Hepatocyte (in vitro differentiated cells): ENCODE results near the gene PLPP7. TPM values are rescaled to one million over a fixed set of nuclear protein-coding genes. Genes with fewer than 3 reads are reported as not detected.
"Not testable (repeated sequence)": the region's sequence is repeated elsewhere in the genome, so short reads cannot be mapped to it uniquely, and the experiment has no call there.

ENCODE experiments used
- DNase-seq: peaks from one replicate; pipeline ENCODE4 v3.0.0-alpha.2; 2016; ENCODE audit warnings: low spot score
- H2AFZ ChIP-seq: fragments of 200-600 bp; sonication (generic); 2 replicates; pipeline ENCODE4 v1.6.0; 2016; ENCODE audit warnings: antibody characterized with exemption, mild to moderate bottlenecking
- H3K27ac ChIP-seq: fragments of 200-600 bp; sonication (generic); 2 replicates; pipeline ENCODE4 v1.5.1; 2016; ENCODE audit warnings: mild to moderate bottlenecking
- H3K27me3 ChIP-seq: fragments of 200-600 bp; sonication (generic); 2 replicates; pipeline ENCODE4 v1.6.1; 2016
- H3K36me3 ChIP-seq: fragments of 200-600 bp; sonication (generic); replicated peaks from 2 replicates; pipeline ENCODE4 v1.5.1; 2016; ENCODE audit warnings: low read depth; ENCODE audit not compliant: insufficient read depth
- H3K4me1 ChIP-seq: fragments of 200-600 bp; sonication (generic); 2 replicates; pipeline ENCODE4 v1.5.1; 2016; ENCODE audit warnings: mild to moderate bottlenecking, moderate library complexity; ENCODE audit not compliant: insufficient read depth
- H3K4me2 ChIP-seq: fragments of 200-600 bp; sonication (generic); 2 replicates; pipeline ENCODE4 v1.6.0; 2016
- H3K4me3 ChIP-seq: fragments of 200-600 bp; sonication (generic); 2 replicates; pipeline ENCODE4 v1.5.1; 2016; ENCODE audit warnings: mild to moderate bottlenecking
- H3K79me2 ChIP-seq: fragments of 200-600 bp; sonication (generic); 2 replicates; pipeline ENCODE4 v1.6.0; 2017; ENCODE audit warnings: mild to moderate bottlenecking
- H3K9me2 ChIP-seq: fragments of 200-600 bp; sonication (generic); replicated peaks from 2 replicates; pipeline ENCODE4 v1.6.0; 2017; ENCODE audit warnings: mild to moderate bottlenecking; ENCODE audit not compliant: insufficient read depth
- H3K9me3 ChIP-seq: fragments of 200-600 bp; sonication (generic); 2 replicates; pipeline ENCODE4 v1.5.1; 2016; ENCODE audit warnings: low read depth, mild to moderate bottlenecking
- H4K20me1 ChIP-seq: fragments of 200-600 bp; sonication (generic); 2 replicates; pipeline ENCODE4 v1.6.0; 2016; ENCODE audit warnings: mild to moderate bottlenecking; ENCODE audit not compliant: insufficient read depth, poor library complexity, severe bottlenecking
- CTCF ChIP-seq: fragments of 200-600 bp; sonication (generic); IDR thresholded peaks from 2 replicates; pipeline ENCODE4 v1.5.1; 2016; ENCODE audit warnings: antibody characterized with exemption, mild to moderate bottlenecking; ENCODE audit not compliant: poor library complexity
- EZH2 ChIP-seq: fragments of 200-600 bp; sonication (generic); IDR thresholded peaks from 2 replicates; pipeline ENCODE4 v1.6.1; 2016; ENCODE audit warnings: antibody characterized with exemption, mild to moderate bottlenecking, borderline replicate concordance
- EZH2phosphoT487 ChIP-seq: fragments of 200-600 bp; sonication (generic); IDR thresholded peaks from one replicate; pipeline ENCODE4 v1.6.1; 2018; ENCODE audit warnings: antibody characterized with exemption, mild to moderate bottlenecking, low read depth, moderate library complexity; ENCODE audit not compliant: unreplicated experiment, severe bottlenecking
- WGBS: methylation state at CpG from one replicate; pipeline ENCODE4 v1.1.6; 2016; ENCODE audit warnings: low lambda C conversion rate; ENCODE audit errors: missing lambda C conversion rate; 5-methylcytosine and 5-hydroxymethylcytosine counted together
- polyA plus RNA-seq: library from polyadenylated mRNA; unstranded; fragments of >200 nt; fragmentation: Nextera tagmentation; extraction: Ambion mirVana; gene quantifications from 2 replicates; pipeline ENCODE4 v1.2.1, GENCODE V29; 2016
- total RNA-seq: library from RNA; depleted of rRNA; stranded (reverse); fragments of >200 nt; gene quantifications from 2 replicates; pipeline ENCODE4 v1.2.3, GENCODE V29; 2014

Gene PLPP7
- total RNA-seq (0.20 TPM in 1 of 2 replicates, not detected in the other), polyA plus RNA-seq (0.46 and 0.92 TPM in 2 replicates)

DNA sequence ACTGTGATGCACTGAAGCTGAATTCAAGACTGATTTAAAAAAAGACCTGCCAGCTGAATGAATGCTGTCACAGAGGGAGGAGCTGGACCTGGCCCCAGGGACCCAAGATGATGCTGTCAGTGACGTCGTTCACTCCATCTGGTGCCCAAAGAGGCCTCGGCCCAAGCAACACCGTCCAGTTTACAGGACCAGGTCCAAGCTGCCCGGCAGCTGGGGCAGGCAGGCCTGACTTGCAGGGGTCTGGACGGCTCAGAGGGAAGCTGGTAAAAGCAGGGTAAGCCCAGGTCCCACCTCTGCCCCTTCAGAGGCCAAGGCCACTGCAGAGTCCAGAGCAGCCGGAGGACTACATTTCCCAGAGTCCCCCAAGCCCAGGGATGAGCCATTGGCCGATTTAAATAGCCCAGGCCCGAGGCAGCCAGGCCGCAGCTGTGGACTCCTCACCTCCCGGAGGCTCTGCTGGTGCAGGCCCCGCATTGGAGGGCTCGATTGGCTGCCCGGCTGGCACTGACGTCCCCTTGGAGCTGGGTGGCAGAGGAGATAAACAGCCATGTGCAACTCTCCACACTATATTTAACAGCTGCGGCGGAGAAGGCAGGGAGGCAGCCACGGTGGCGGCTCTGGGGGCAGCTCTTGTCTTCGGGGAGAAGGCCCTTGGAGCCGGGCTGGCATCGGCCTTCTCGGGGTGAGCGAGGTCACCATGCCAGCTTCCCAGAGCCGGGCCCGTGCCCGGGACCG is at the start of gene PLPP7:
PLPP7 (plus strand) TSS at position 423 of the 735 bp plus-strand sequence; CDS start at position 698, 275 bp downstream.
- DNase-seq, result no peak

GRCh38 chr9:131240047-131240921 is 49.2 kb upstream of the PLPP7 start:
- TF ChIP-seq EZH2 (no peak), CTCF (no peak), EZH2phosphoT487 (no peak)
- Histone ChIP-seq H3K27me3 (no peaks in the 10 kb centered on the region), H3K9me2 (no peaks in the 10 kb centered on the region), H3K36me3 (no peaks in the 10 kb centered on the region), H3K4me2 (no peak overlapping the region), H3K9me3 (no peaks in the 10 kb centered on the region), H4K20me1 (no peaks in the 10 kb centered on the region), H3K4me3 (no peak overlapping the region), H3K4me1 (peaks cover 12% of the 10 kb centered on the region), H2AFZ (no peak overlapping the region), H3K79me2 (no peaks in the 10 kb centered on the region), H3K27ac (no peak overlapping the region)
- WGBS, result 76% methylated on average over 22 of the region's 22 CpGs
- no peak for DNase-seq

More for the DNA sequence above, at the start of gene PLPP7:
- Histone ChIP-seq H3K4me3 (no peak within 1 kb of the TSS), H3K4me1 (no peaks in the 10 kb centered on the region), H3K36me3 (no peaks in the 10 kb centered on the region), H4K20me1 (no peaks in the 10 kb centered on the region), H3K4me2 (no peak within 1 kb of the TSS), H3K9me2 (no peaks in the 10 kb centered on the region), H3K27me3 (no peaks in the 10 kb centered on the region), H3K79me2 (no peaks in the 10 kb centered on the region), H3K27ac (no peak within 1 kb of the TSS), H3K9me3 (no peaks in the 10 kb centered on the region), H2AFZ (no peak within 1 kb of the TSS)
- TF ChIP-seq EZH2, result no peak
- no peak for TF ChIP-seq EZH2phosphoT487
- TF ChIP-seq CTCF, result no peak
- WGBS, result 64% methylated on average over 27 of the region's 28 CpGs

- H3K27me3 ChIP-seq, H3K27ac ChIP-seq, H3K9me3 ChIP-seq, H3K36me3 ChIP-seq, H4K20me1 ChIP-seq, H3K4me2 ChIP-seq, H3K9me2 ChIP-seq, H3K79me2 ChIP-seq, H2AFZ ChIP-seq, DNase-seq, H3K4me1 ChIP-seq, H3K4me3 ChIP-seq: not testable (repeated sequence)
- 90% methylated on average over 5 of the region's 5 CpGs for WGBS
These were observed 45.2 kb upstream of the PLPP7 start for GRCh38 chr9:131244331-131244730.

- Histone ChIP-seq H3K27ac (no peak overlapping the region), H3K79me2 (no peaks in the 10 kb centered on the region), H3K36me3 (no peaks in the 10 kb centered on the region), H3K27me3 (no peaks in the 10 kb centered on the region), H3K4me2 (no peak overlapping the region), H3K9me3 (no peaks in the 10 kb centered on the region), H3K4me3 (no peak overlapping the region), H3K9me2 (no peaks in the 10 kb centered on the region), H3K4me1 (no peaks in the 10 kb centered on the region), H4K20me1 (no peaks in the 10 kb centered on the region), H2AFZ (no peak overlapping the region)
- DNase-seq, result no peak
- 95% methylated on average over 4 of the region's 4 CpGs for WGBS
- no peak for TF ChIP-seq EZH2
- no peak for TF ChIP-seq EZH2phosphoT487
- TF ChIP-seq CTCF, result no peak
These were observed 42.9 kb upstream of the PLPP7 start for GRCh38 chr9:131246618-131247017.
